ENCODE measurements around the gene IL18BP. TPM values are rescaled to one million over a fixed set of nuclear protein-coding genes. Genes with fewer than 3 reads are reported as not detected.

Gene IL18BP
- total RNA-seq, 2 experiments from 2014 or later: 7.8 to 8.2 TPM

- ATAC-seq: no peak
- H3K9me3 Mint-ChIP-seq: no peaks in the 10 kb centered on the region
- ChIA-PET POLR2A (interaction anchor here (0.7 to 1.4 kb wide), 3 partner anchors 9 to 215 kb away, joined by 3 to 4 read pairs (median 3); no protein-coding TSS in a partner anchor), CTCF (interaction anchor here (2.4 kb wide), 1 partner anchor 17 kb away, joined by 11 read pairs; no protein-coding TSS in a partner anchor)
- no peak for DNase-seq
- intact Hi-C loops (cut with micrococcal nuclease): no loop called here
- peaks cover 13% of the 10 kb centered on the region for H3K36me3 Mint-ChIP-seq (ENCODE audit: low read depth)
- TF ChIP-seq CTCF (IDR thresholded peaks at IDR 0.05): no peak
- H3K27me3 Mint-ChIP-seq: no peaks in the 10 kb centered on the region
- no peak overlapping the region for H3K27ac Mint-ChIP-seq
- no peak overlapping the region for H3K4me3 Mint-ChIP-seq
- peaks cover 28% of the 10 kb centered on the region for H3K4me1 Mint-ChIP-seq (ENCODE audit: low read depth)
Measured at GRCh38 chr11:71994786-71995185, 3.9 kb upstream of the IL18BP start.

GRCh38 chr11:71995726-71996291 is 2.9 kb upstream of the IL18BP start:
- peaks cover 13% of the 10 kb centered on the region for H3K36me3 Mint-ChIP-seq (ENCODE audit: low read depth)
- ATAC-seq: no peak
- no peak for DNase-seq
- ChIA-PET POLR2A (interaction anchor here (1.1 to 1.4 kb wide), 2 partner anchors 8 to 12 kb away, joined by 3 to 4 read pairs; no protein-coding TSS in a partner anchor), CTCF (interaction anchor here (2.4 kb wide), 1 partner anchor 18 kb away, joined by 11 read pairs; no protein-coding TSS in a partner anchor)
- no peaks in the 10 kb centered on the region for H3K9me3 Mint-ChIP-seq
- no peaks in the 10 kb centered on the region for H3K27me3 Mint-ChIP-seq
- H3K4me3 Mint-ChIP-seq: no peak overlapping the region
- intact Hi-C loops (cut with micrococcal nuclease): no loop called here
- H3K27ac Mint-ChIP-seq: no peak overlapping the region
- TF ChIP-seq CTCF (IDR thresholded peaks at IDR 0.05): no peak
- peaks cover 29% of the 10 kb centered on the region for H3K4me1 Mint-ChIP-seq (ENCODE audit: low read depth)

- CTCF ChIA-PET: interaction anchor here (0.7 kb wide), 1 partner anchor 29 kb away, joined by 3 read pairs; no protein-coding TSS in a partner anchor
- no peak overlapping the region for H3K27ac Mint-ChIP-seq
- H3K36me3 Mint-ChIP-seq (ENCODE audit: low read depth): peaks cover 13% of the 10 kb centered on the region
- no peak overlapping the region for H3K4me3 Mint-ChIP-seq
- TF ChIP-seq CTCF (IDR thresholded peaks at IDR 0.05): no peak
- DNase-seq (no peak), ATAC-seq (no peak)
- POLR2A ChIA-PET: no interaction called here
- peaks cover 26% of the 10 kb centered on the region for H3K4me1 Mint-ChIP-seq (ENCODE audit: low read depth)
- intact Hi-C loops (cut with micrococcal nuclease): no loop called here
- H3K9me3 Mint-ChIP-seq: no peaks in the 10 kb centered on the region
- no peaks in the 10 kb centered on the region for H3K27me3 Mint-ChIP-seq
Measured at GRCh38 chr11:71996517-71996916, 2.2 kb upstream of the IL18BP start.

- no peak overlapping the region for H3K27ac Mint-ChIP-seq
- ChIA-PET POLR2A (no interaction called here), CTCF (interaction anchor here (0.7 kb wide), 1 partner anchor 28 kb away, joined by 3 read pairs; no protein-coding TSS in a partner anchor)
- no peak overlapping the region for H3K4me3 Mint-ChIP-seq
- no peaks in the 10 kb centered on the region for H3K27me3 Mint-ChIP-seq
- ATAC-seq (no peak), DNase-seq (no peak)
- intact Hi-C loops (cut with micrococcal nuclease): no loop called here
- H3K9me3 Mint-ChIP-seq: no peaks in the 10 kb centered on the region
- peaks cover 24% of the 10 kb centered on the region for H3K4me1 Mint-ChIP-seq (ENCODE audit: low read depth)
- peaks cover 15% of the 10 kb centered on the region for H3K36me3 Mint-ChIP-seq (ENCODE audit: low read depth)
- no peak for TF ChIP-seq CTCF (IDR thresholded peaks at IDR 0.05)
Measured at GRCh38 chr11:71996946-71997345, 1.8 kb upstream of the IL18BP start.

- Mint-ChIP-seq H3K36me3 (ENCODE audit: low read depth) (peaks cover 17% of the 10 kb centered on the region), H3K4me1 (ENCODE audit: low read depth) (peaks cover 20% of the 10 kb centered on the region), H3K4me3 (no peak overlapping the region), H3K9me3 (no peaks in the 10 kb centered on the region), H3K27ac (no peak overlapping the region), H3K27me3 (no peaks in the 10 kb centered on the region)
- ATAC-seq: no peak
- ChIA-PET POLR2A (interaction anchor here (0.6 to 1.3 kb wide), 3 partner anchors 7 to 1859 kb away, joined by 3 read pairs; no protein-coding TSS in a partner anchor), CTCF (interaction anchor here (0.7 to 1.5 kb wide), 3 partner anchors 27 to 146 kb away, joined by 3 to 5 read pairs (median 3); no protein-coding TSS in a partner anchor)
- intact Hi-C loops (cut with micrococcal nuclease): no loop called here
- DNase-seq: no peak
- no peak for TF ChIP-seq CTCF (IDR thresholded peaks at IDR 0.05)
Measured at GRCh38 chr11:71997594-71997993, 1.1 kb upstream of the IL18BP start.

Data from activated CD8-positive, alpha-beta T cell treated with anti-CD3 and anti-CD28 coated beads for 36 hours (primary cell).